Lung (tissue), 12 donors: Measurements from ENCODE around the gene OR5B17. TPM values are rescaled to one million over a fixed set of nuclear protein-coding genes. Genes with fewer than 3 reads are reported as not detected.

Experiments
- ATAC-seq: fragments of 200-7000 bp; cut with Tn5 transposase; one replicate; pipeline ENCODE4 v1.9.1; 2020; ENCODE audit warnings: moderate number of reproducible peaks; ENCODE audit not compliant: insufficient read depth, low FRiP score
- DNase-seq, 3 donors: peaks; one replicate each; pipeline ENCODE4 v3.0.0-alpha.2; 2013 to 2017
- H3K27ac ChIP-seq, 2 donors: one replicate each; pipeline ENCODE4 v1.5.1; 2013; ENCODE audit warnings: mild to moderate bottlenecking in 2 of 2, moderate library complexity in 2 of 2, control low read depth in 1 of 2, inconsistent platforms in 1 of 2, low read depth in 1 of 2, low read length in 1 of 2
- H3K27me3 ChIP-seq, 3 donors: one replicate each; pipeline ENCODE4 v1.5.1; 2013; ENCODE audit warnings: low read length in 2 of 3; ENCODE audit not compliant: control insufficient read depth in 3 of 3, insufficient read depth in 3 of 3
- H3K36me3 ChIP-seq, 4 donors: one replicate each; pipeline ENCODE4 v1.5.1; 2013; ENCODE audit warnings: low read length in 4 of 4, mild to moderate bottlenecking in 1 of 4, moderate library complexity in 1 of 4; ENCODE audit not compliant: control insufficient read depth in 4 of 4, insufficient read depth in 4 of 4
- H3K4me1 ChIP-seq, 5 donors: one replicate each; pipeline ENCODE4 v1.5.1; 2013; ENCODE audit warnings: low read length in 5 of 5, mild to moderate bottlenecking in 2 of 5, moderate library complexity in 1 of 5; ENCODE audit not compliant: control insufficient read depth in 5 of 5, insufficient read depth in 5 of 5
- H3K4me3 ChIP-seq: one replicate; pipeline ENCODE4 v1.5.1; 2013; ENCODE audit warnings: mild to moderate bottlenecking, control low read depth, moderate library complexity
- H3K9ac ChIP-seq, 2 donors: one replicate each; pipeline ENCODE4 v1.5.1; 2013; ENCODE audit warnings: low read length in 2 of 2, control low read depth in 1 of 2; ENCODE audit not compliant: insufficient read depth in 1 of 2
- H3K9me3 ChIP-seq, 4 donors: one replicate each; pipeline ENCODE4 v1.5.1; 2013; ENCODE audit warnings: low read length in 3 of 4, mild to moderate bottlenecking in 1 of 4, moderate library complexity in 1 of 4; ENCODE audit not compliant: control insufficient read depth in 4 of 4, insufficient read depth in 3 of 4
- WGBS, 2 donors: extraction: QIAGEN DNeasy Blood & Tissue Kit; methylation state at CpG; one replicate each; pipeline ENCODE4 v1.1.7; 2013; 5-methylcytosine and 5-hydroxymethylcytosine counted together
- polyA plus RNA-seq, 2 donors: library from polyadenylated mRNA; stranded (reverse); fragments of 200-250 nt; gene quantifications; one replicate each; pipeline ENCODE4 v1.2.1, GENCODE V29; 2013
- total RNA-seq, 2 donors: library from RNA; depleted of rRNA in 1 of 2; stranded (reverse); fragments of >200 nt in 1 of 2; gene quantifications; one replicate each; pipeline ENCODE4 v1.2.1, GENCODE V29; 2014 to 2021
- TF ChIP-seq, protein P1 (sequence below): IDR thresholded peaks from 2 replicates; pipeline ENCODE4 v1.5.1; 2012; ENCODE audit warnings: mild to moderate bottlenecking; ENCODE audit errors: control extremely low read depth, extremely low read depth
- donor health status: control.
- donor health status: control.
- donor health status: Bipolar disorder and iron deficiency.
- donor health status: healthy.
- donor health status: DM: yes; HTN: yes; CAD: no.

OR5B17 gene
- total and polyA plus RNA-seq, 4 donors = not detected

DNA sequence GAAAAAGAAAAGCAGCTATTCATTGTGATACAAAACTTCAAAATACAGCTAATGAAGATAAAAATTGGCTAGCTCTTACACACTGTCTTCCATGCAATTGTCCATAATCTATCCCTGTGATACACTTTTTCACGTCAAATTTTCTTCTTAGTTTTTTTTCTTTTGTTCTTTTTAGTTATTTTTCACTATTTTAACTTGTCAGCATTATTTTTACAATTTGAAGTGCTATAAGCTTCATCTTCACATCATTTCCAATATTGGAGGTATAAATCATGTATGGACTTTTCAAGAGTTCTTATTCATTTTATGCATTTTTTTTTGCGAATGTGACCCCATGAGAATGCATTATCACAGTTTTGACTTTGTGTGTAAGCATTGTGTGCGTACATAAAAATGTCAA lies 4.1 kb downstream of the OR5B17 start:
- H3K27me3 ChIP-seq = no peaks in the 10 kb centered on the region
- TF ChIP-seq, protein P1, sequence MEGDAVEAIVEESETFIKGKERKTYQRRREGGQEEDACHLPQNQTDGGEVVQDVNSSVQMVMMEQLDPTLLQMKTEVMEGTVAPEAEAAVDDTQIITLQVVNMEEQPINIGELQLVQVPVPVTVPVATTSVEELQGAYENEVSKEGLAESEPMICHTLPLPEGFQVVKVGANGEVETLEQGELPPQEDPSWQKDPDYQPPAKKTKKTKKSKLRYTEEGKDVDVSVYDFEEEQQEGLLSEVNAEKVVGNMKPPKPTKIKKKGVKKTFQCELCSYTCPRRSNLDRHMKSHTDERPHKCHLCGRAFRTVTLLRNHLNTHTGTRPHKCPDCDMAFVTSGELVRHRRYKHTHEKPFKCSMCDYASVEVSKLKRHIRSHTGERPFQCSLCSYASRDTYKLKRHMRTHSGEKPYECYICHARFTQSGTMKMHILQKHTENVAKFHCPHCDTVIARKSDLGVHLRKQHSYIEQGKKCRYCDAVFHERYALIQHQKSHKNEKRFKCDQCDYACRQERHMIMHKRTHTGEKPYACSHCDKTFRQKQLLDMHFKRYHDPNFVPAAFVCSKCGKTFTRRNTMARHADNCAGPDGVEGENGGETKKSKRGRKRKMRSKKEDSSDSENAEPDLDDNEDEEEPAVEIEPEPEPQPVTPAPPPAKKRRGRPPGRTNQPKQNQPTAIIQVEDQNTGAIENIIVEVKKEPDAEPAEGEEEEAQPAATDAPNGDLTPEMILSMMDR = no peak
- H3K36me3 ChIP-seq = no peaks in the 10 kb centered on the region
- H3K4me1 ChIP-seq = no peaks in the 10 kb centered on the region
- 86 to 87% methylated on average over 3 of the region's 3 CpGs for WGBS, 2 donors
- ATAC-seq = no peak
- H3K4me3 ChIP-seq = no peak overlapping the region
- no peak overlapping the region for H3K9ac ChIP-seq
- no peak for DNase-seq
- H3K9me3 ChIP-seq = no peaks in the 10 kb centered on the region
- H3K27ac ChIP-seq = no peak overlapping the region

DNA sequence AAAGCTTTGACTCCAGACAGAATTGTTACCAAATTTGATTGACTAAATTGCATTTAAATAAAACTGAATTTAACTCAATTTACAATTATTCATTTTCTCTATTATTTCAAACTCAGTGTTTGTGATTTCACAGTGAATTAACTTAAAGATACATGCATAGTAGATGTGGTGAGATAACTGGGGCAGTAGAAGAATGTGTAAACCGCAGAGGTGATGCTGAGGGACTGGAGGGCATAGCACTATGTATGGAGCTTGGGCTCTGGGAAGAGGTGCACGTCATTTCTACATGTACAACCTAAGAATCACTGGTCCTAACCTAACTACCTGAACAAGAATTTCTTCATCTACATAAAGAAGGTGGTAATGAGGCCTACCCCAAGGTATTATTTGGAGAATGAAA lies 13.7 kb downstream of the OR5B17 start:
- 39 to 45% methylated on average over 2 of the region's 2 CpGs for WGBS, 2 donors
- no peaks in the 10 kb centered on the region for H3K36me3 ChIP-seq
- no peak overlapping the region for H3K9ac ChIP-seq
- peaks cover 0 to 3% (median 0%) of the 10 kb centered on the region in 4 donors for H3K9me3 ChIP-seq
- no peaks in the 10 kb centered on the region for H3K27me3 ChIP-seq
- TF ChIP-seq, protein P1 = no peak
- H3K4me3 ChIP-seq = no peak overlapping the region
- no peak for ATAC-seq
- no peaks in the 10 kb centered on the region for H3K4me1 ChIP-seq
- no peak overlapping the region for H3K27ac ChIP-seq
- DNase-seq = no peak

DNA sequence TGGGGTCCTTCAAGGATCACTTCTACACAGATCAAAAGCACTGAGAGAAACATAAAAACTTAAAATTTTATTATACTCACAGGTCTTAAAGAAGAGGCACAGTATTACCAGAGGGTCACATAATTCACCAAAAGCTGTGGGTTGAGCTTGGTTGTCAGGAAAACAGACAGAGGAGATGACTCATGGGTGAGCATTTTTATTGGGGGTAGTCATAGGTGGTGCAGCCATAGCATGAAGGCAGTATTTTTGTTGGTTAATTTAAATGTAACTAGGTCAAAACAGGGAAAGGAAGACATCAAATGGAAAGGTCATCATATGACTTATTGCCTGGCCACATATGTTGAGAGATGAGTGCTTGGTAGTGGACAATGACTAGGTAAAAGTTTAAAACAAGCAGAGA lies 24.2 kb downstream of the OR5B17 start:
- TF ChIP-seq, protein P1 = no peak
- no peak overlapping the region for H3K4me3 ChIP-seq
- H3K27me3 ChIP-seq = no peaks in the 10 kb centered on the region
- H3K36me3 ChIP-seq = no peaks in the 10 kb centered on the region
- no peaks in the 10 kb centered on the region for H3K4me1 ChIP-seq
- H3K27ac ChIP-seq = no peak overlapping the region
- no peak overlapping the region for H3K9ac ChIP-seq
- H3K9me3 ChIP-seq = no peaks in the 10 kb centered on the region
- DNase-seq = no peak
- no peak for ATAC-seq

DNA sequence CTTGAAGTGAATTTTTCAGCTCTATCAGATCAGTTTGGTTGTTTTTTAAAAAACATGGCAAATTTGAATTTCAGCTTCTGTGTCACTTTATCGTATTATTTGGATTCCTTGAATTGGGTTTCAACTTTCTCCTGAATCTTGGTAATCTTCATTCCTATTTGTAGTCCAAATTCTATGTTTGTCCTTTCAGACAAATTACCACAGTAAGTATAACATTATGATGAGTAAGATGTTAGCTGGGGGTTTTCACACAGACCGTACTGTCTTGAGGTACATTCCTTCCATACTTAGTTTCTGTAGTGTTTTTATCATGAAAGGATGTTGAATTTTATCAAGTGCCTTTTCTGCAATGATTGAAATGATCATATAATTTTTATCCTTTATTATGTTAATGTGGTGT lies 28.0 kb downstream of the OR5B17 start:
- no peaks in the 10 kb centered on the region for H3K9me3 ChIP-seq
- ATAC-seq (no peak), DNase-seq (no peak)
- H3K4me3 ChIP-seq = no peak overlapping the region
- H3K27me3 ChIP-seq = no peaks in the 10 kb centered on the region
- no peaks in the 10 kb centered on the region for H3K36me3 ChIP-seq
- H3K27ac ChIP-seq = no peak overlapping the region
- no peaks in the 10 kb centered on the region for H3K4me1 ChIP-seq
- TF ChIP-seq, protein P1 = no peak
- no peak overlapping the region for H3K9ac ChIP-seq
- 89 to 94% methylated on average over 2 of the region's 2 CpGs for WGBS, 2 donors
